IPS DF 4.7 (cell line): ENCODE data around the gene BBS12.
"Not testable (repeated sequence)": the region's sequence is repeated elsewhere in the genome, so short reads cannot be mapped to it uniquely, and the experiment has no call there.

Experiments used
- DNase-seq: peaks from one replicate; pipeline ENCODE4 v3.0.0-alpha.2; 2013; ENCODE audit warnings: low spot score; ENCODE audit errors: extremely low read depth

BBS12 gene

DNA sequence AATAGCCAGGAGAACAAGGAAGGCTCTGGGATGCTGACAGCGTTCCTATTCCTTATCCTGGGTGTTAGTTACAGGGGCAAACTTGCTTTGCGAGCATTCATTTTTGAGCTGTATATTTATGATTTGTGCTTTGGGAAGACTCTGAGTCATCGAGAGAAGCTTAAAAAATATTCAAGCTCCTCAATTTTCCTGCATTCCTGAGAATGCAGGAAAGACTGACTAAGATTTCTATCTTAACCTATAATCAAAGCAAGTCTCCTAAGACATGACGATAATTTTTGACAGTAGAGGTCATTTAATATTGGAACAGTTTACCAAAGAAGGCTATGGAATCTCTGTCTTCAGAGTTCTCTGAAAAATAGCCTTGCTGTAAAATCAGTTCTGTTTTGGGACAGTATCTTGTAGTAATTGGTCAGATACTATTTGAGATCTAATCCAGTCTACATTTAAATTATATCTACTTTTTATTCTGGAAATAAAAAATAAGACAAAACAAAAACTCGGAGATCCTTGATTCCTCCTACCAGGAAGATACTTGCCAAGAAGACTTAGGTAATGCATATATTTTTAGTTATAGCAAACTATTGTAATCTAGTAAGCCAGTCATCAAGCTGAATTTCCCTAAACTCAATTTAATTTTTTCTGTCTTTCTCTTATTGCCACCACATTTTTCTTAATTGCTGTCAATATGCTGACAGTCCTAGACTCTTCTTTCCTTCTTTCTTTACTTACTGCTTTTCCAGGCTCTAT is 31.7 kb downstream of the BBS12 start:
- no peak for DNase-seq

DNA sequence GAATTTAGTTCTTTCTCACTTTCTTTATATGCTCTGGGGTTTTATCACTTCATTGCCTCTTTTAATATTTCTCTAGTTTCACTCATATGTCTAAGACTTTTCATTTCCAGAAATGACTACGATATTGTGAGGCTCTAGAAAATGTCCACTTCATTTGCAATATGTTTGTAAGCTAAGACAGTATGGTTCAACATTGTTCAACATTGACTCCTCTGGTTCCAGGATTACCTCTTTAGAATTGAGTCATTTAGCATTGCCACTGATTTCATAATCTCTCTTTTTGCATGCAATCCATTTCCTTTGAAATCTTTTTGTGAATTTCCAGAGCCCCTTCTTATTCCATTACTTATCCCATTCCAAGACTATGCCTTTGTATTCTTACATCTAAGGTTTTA is 32.3 kb downstream of the BBS12 start:
- DNase-seq, result no peak

DNA sequence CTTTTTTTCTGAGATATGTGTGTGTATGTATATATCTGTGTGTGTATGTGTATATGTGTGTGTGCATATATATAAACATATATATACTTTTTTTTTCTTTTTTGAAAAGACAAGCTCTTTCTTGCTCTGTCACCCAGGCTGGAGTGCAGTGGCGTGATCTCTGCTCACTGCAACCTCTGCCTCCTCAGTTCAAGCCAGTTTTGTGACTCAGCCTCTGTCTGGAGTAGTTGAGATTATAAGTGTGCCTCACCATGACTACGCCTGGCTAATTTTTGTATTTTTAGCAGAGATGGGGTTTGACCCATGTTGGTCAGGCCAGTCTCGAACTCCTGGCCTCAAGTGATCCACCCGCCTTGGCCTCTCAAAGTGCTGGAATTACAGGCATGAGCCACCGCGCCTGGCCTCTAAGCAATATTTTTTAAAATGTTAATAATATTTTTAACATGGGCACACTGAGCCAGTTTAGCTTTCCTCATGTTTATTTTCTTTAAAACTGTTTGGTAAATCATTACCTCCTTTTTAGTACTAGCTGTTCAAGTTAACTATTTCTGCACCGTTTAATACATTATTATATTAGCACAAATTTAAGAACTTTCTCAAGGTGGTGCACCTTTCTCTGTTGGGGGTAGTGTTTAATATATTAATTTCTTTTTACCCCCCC is 33.3 kb downstream of the BBS12 start:
- no peak for DNase-seq

DNA sequence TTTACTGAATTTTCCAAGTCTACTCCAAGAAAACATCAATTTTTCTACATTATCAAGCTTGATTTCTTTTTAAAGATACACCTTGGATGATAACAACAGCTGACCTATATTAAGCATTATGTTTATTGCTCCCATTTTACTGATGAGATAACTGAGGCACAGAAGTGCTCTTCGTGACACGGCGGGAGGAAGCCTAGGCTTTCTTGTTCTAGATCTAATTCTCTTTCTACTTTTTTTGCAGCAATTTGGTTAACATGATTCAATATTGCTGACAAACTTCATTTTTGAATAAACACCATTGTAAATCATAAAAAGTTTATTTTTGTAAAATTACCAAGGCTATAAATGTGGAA is 33.8 kb downstream of the BBS12 start:
- DNase-seq, result no peak

DNA sequence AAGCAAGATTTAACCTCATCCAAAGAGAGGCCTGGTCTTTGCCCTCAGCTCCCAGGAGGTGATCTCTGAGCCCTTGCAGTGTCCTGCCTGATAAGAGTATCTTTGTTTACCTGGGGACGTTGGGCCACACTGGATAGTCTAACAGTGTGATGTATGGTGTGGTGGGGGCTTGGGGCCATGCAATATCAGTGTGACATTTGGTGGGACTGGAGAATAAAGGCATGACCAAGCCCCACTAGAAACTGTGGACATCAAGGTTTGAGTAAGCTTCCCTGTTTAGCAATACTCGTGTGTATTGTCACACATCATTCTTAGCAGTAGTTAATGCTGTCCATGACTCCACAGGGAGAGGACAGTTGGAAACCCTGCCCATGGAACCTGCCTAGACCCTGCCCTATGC is 34.4 kb downstream of the BBS12 start:
- DNase-seq, result no peak

DNA sequence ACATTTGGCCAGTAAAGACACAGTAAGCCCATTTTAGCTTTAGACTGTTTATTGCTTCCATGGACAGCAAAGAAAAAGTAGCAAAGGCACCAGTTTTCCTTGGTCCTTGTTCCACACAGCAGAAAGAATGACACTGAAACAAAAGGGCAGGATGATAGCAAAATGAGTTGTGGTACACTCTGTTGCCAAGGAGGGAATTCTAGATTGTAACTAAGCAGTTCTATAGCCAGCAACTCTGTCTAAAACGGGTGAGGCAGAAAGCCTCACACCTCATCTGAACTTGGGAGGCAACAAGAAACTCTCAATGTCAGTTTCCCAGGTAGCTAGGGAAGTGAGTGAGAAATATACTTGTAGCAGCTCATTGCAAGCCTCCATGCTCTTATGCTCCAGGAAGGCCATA is 39.2 kb downstream of the BBS12 start:
- DNase-seq, result no peak

DNA sequence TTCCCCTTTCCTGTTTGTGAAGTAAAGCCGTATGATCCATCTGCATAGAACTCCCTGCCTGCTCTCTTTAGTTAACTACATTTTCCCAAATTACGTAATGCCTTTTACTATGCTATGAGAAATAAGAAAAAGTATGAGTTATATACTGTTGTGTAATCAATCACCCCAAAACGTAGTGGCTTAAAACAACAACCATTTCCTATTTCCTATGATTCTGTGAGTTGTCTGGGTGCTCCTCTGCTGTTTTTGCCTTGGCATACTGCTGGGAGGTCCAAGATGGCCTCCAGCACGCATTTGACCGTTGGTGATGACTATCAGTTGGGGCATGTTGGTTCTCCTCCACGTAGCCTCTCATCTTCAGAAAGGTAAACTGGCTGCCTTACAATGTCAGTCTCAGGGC is 39.8 kb downstream of the BBS12 start:
- DNase-seq, result no peak

DNA sequence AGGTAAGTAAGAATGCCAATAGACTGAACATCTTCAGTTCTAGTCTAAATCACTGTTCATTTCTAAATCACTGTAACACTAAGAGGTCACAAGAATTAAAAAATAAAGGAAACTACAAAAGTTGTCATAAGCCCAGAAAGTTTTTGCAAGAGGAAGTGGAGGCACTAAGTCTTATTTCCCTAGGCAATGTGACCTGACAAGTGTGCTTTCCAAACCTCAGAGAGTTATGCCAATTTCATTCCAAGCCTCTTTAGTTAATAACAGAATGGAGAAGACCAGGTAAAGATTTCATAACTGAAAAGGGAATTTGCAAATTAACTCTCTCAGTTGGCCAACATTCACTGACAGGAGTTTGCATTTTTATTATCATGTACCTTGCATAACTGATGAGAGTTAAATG is 40.5 kb downstream of the BBS12 start:
- no peak for DNase-seq

DNA sequence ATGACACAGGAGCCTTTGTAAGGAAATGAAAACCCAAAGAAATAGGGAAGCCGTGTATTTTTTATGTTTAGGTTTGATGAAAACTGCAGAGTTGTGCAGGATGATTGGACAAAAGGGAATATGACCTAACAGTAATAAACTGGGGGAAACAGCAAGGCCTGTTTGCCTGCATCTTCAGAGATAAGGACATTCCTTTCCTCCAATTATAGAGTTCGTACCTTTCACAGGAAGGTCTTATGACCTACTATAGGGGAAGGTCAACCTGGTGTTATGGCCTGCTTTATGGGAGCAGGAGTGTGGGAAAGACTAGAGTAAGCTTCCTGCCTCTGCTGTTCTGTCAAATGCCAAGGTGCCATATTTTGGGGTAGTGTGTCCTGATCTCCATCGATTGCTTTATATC is 42.5 kb downstream of the BBS12 start:
- DNase-seq, result no peak

DNA sequence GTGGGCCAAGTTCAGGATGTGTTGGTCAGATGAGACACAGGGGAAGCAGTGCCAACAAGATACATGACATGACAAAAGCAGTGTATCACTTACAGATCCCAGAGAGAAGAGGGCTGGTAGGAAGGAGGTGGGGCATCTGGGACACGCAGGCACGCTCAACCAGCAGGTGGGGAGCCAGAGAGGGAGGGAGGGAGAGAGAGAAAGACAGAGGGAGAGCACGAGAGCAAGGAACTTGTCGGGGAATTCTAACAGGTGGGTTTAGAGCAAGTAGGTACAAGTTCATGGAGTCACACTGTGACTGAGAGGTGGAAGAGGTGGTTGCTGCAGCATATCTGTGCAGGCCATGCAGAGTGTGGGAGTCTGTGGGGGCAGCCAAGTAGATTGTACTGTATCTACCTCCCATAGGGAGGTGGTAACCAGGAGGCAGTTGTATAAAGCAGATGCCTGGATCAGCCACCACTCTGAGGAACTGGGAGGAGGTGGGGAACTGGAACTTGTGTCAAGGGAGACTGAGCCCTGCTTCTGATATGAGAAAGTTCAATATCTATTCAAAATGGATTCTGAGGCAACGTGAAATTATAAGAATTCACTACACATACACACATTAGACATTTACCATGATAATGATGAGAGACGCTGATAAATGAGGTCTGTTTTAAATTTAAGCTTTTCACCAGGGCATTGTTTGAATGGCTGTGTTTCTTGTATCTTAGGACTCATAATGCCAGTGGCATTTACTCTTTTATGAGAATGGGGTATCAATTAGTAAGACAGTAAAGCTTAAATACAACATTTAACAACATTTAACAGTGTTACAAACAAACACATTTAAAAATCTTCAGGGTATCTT is 43.7 kb downstream of the BBS12 start:
- DNase-seq, result no peak

DNA sequence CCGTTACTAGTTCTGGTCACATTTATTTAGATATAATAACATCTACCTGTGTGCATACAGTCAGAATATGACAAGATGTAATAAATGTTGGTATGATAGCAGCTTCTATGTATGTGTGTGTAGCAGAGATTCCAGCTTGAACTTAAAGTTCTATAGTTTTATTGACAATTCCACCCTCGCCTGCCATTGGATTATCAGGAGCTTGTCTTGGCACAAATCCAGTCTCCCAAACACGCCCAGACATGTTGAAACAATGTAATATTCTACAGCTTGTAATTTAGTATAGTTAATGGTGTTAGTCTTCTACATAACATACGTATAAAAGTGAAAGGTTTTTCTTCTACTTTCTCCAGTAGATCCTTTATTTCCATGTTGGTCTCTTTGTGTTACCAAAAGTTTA is 44.4 kb downstream of the BBS12 start:
- DNase-seq, result no peak

DNA sequence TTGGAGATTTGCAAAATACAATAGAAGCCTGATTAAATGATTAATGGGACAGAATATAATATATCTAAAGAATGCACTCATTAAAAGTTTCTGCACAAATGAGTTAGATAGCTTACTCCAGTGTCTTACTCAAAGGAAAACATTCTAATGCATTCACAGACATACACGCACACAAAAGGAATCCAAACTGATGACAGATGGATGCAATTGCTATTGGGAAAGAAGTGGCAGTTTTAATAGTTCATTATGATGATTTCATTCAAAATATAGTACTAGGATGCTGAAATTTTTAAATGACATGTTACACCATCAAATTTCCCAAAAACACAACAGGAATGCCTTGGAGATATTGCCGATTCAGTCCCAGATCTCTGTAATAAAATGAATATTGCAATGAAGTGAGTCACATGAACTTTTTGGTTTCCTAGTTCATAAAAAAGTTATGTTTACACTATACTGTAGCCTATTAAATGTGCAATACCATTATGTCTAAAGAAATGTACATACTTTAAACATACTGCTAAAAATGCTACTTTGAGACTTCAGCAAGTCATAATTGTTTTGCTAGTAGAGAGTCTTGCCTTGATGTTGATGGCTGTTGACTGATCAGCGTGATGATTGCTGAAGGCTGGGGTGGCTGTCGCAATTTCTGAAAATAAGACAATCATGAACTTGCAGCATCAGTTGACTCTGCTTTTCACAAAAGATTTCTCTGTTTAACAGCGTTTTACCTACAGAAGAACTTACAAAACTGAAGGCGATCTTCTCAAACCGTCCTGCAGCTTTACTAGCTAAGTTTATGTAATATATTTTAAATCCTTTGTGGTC is 45.6 kb downstream of the BBS12 start:
- DNase-seq, result no peak

DNA sequence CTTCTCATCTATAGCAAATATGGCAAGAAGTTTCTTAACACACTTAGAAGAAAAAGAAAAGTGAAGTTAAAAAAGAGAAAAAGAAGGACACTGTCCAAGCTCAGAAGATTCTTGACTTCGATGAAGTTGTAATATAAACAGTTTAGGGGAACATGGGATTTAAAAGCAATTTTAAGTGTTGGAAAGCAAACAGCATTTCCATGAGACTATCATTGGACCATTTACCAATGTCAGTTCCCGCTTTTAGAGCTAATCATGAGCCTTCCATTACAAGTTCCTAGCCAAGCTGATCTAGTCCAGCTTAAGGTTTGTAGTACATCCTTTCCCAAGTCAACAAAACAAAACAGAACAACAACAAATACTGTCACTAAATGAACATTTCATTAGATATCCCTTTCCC is 49.0 kb downstream of the BBS12 start:
- DNase-seq, result no peak

DNA sequence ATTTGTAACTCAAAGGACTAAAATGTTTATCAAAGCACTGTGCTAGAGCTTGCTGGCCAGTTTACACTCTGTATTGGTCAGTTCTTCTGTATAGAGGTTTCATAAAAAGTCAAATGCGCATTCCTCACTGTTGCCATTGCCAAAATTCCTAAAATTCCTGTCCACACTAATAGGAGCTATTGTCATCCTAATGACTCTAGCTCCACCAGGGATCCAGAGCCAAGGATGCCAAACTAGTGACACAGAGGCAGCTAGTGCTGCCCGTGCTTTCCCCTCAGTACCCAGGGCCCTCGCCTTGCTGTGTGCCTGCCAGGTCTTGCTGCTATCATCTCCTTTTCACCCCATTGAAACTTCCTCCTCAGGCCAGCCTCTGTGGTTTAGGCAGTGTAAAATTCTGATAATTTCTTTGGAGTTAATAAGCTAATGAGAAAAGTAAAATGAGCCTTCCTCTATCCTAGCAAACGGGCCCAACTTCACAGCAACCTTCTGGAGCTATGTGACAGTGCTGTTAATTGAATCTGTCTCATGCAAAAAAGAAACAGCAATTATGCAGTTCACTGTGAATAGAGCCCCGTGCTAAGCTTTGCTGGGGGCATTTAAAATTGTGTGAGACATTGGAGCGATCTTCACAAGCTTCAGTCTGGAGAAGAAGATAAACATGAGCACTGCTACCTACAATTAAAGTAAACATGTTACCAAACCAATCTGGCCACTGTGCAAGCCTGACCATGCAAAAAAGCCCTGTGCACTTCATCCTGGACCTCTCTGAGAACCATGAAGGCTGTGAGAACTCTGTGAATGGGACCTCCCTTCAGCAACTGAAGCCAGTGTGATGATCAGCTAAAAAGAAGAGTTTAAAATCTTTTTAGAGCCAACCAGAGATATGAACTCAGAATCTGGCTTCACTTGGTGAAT is 51.1 kb downstream of the BBS12 start:
- DNase-seq, result peak; percentile 99

DNA sequence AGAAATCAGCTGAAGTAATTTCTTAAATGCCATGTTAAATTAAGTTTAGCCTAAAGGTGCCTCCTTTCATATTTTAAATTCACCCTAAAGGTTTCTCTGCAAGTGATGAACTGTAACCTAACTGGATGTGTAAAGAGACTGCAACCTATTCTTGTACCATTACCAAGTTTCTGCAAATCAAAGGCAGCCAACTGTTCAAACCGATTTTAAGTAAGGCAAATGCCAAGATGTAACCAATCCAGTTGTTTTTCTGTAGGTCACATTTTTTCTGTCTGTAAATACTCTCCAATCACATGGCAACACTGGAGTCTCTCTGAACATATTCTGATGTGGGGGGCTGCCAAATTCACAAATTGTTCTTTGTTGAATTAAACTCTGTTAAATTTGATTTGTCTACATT is 51.8 kb downstream of the BBS12 start:
- no peak for DNase-seq

DNA sequence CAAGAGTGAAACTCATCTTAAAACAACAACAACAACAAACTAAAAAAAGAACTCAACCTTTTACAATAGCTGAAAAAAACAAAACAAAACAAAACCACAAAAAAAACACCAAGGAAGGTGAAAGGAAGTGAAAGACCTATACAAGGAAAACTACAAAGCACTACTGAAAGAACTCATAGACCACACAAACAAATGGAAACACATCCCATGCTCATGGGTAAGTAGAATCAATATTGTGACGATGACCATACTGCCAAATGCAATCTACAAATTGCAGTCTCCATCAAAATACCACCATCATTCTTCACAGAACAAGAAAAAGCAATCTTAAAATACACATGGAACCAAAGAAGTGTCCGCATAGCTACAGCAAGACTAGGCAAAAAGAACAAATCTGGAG is 52.6 kb downstream of the BBS12 start:
- DNase-seq, result no peak

DNA sequence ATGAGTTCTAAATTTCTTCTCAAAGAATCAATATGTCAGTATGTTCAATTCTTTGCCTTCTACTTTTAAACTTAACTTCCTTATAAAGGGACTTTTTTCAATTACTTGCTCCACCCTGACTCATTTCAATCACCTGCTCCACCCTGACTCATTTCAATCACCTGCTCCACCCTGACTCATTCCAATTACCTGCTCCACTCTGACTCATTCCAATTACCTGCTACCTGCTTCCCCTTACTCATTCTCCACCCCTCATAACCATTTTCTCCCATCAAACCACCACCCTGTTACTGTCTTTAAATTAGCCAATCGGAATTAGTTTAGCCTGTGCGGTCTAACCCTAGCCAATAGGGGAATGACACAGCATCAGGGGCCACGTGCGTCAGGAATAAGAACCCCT is 53.8 kb downstream of the BBS12 start:
- not testable (repeated sequence) for DNase-seq

DNA sequence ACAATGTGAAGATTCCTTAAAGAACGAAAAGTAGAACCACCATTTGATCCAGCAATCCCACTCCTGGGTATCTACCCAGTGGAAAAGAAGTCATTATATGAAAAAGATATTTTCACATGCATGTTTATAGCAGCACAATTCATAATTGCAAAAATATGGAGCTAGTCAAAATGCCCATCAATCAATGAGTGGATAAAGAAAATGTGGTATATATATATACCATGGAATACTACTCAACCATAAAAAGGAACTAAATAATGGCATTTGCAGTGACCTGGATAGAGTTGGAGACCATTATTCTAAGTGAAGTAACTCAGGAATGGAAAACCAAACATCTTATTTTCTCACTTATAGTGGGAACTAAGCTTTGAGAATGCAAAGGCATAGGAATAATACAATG is 54.4 kb downstream of the BBS12 start:
- not testable (repeated sequence) for DNase-seq

DNA sequence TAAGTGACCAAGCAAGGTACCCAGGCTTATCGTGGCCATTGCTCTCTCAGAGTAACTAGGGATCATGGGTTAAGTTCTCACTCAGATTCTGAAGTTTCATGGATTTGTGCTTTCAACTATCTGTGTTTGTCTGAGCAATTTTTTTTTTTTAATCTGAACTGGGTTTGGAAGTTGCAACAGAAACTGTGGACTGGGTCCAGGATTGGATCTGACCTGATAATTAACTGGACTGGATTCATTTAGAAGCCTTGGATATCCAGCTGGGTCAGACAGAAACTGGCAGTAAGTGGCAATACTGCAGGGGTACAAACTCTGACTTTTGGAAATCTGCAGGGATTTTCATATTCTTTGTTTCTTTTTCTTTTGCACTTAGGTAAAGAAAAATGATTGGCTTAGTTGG is 55.4 kb downstream of the BBS12 start:
- no peak for DNase-seq

DNA sequence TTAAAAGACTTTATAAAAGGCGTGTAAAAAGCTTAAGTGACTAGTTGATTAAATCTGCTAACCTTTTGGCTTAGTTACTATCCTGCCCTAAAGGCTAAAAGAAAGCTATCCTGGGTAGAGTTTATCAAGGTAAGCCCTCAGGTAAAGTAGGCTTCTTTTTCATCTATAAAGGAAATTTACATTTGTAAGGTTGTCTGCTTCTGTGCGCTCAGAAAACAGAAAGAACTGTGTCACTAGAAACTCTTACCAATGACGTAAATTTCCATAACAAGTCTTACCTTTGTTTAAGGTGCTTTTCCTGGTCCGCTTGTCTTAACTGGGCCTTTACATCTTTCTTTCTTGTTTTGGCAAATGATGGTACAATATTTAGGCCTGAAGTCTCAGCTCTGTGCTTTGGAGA is 56.4 kb downstream of the BBS12 start:
- no peak for DNase-seq

DNA sequence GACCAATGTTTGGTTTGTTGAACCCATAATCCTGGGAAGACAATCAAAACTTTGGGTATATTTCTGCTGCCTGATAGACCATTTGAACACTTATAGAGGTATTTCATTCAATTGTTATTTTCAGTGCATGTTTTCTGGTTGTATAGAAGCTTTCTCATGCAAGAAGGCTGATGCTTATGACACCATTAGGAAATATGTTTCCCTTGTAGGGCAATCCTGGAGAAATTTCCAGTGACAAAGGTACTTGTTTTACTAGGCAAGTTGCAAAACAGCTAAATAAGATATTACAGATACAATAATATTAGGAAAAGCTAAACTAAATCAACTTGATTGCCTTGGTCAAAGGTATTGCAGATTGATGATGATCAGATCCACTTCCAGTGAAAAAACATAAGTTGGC is 61.3 kb downstream of the BBS12 start:
- DNase-seq, result no peak
